Measurements from ENCODE around the gene CLK2. TPM values are rescaled to one million over a fixed set of nuclear protein-coding genes. Genes with fewer than 3 reads are reported as not detected.

The CLK2 gene
- polyA plus RNA-seq, 1 donor (not counting 4 experiments of a cell fraction or from before 2014, with no cell fraction given) = 45.3 TPM

- Histone ChIP-seq H3K27me3 (ENCODE audit: control insufficient read depth, extremely low read depth, insufficient read depth, low read length) (no peaks in the 10 kb centered on the region), H3K9me1 (ENCODE audit: control insufficient read depth, extremely low read depth, insufficient read depth, low read length) (no peaks in the 10 kb centered on the region), H3K9me3 (ENCODE audit: control insufficient read depth, low read depth, low read length) (no peaks in the 10 kb centered on the region), H2AFZ (ENCODE audit: control insufficient read depth, low read length) (no peak overlapping the region), H4K20me1 (ENCODE audit: control insufficient read depth, extremely low read depth, insufficient read depth, low read length) (no peaks in the 10 kb centered on the region), H3K4me3 (ENCODE audit: control insufficient read depth in 2 of 3, extremely low read depth in 1 of 3, insufficient read depth in 2 of 3, low read depth in 1 of 3, low read length in 3 of 3) (no peak overlapping the region), H3K79me2 (ENCODE audit: control insufficient read depth, insufficient read depth, low read length) (no peaks in the 10 kb centered on the region), H3K4me2 (ENCODE audit: control insufficient read depth, extremely low read depth, insufficient read depth, low read depth, low read length) (no peak overlapping the region), H3K4me1 (ENCODE audit: control insufficient read depth, extremely low read depth, insufficient read depth, low read length) (no peaks in the 10 kb centered on the region), H3K27ac (ENCODE audit: control insufficient read depth, insufficient read depth, low read length) (no peak overlapping the region), H3K9ac (ENCODE audit: control insufficient read depth, extremely low read depth, insufficient read depth, low read length) (no peak overlapping the region), H3K36me3 (ENCODE audit: control insufficient read depth in 2 of 2, extremely low read depth in 1 of 2, insufficient read depth in 2 of 2, low read length in 2 of 2) (no peaks in the 10 kb centered on the region)
- TF ChIP-seq EZH2 (IDR thresholded peaks at IDR 0.05; ENCODE audit: low read length) (no peak), CTCF (optimal IDR thresholded peaks at IDR 0.05 in 1 of 3, IDR thresholded peaks at IDR 0.05 in 1 of 3, conservative IDR thresholded peaks at IDR 0.05 in 1 of 3; ENCODE audit: extremely low read depth in 1 of 3, insufficient read depth in 2 of 3, low read length in 3 of 3) (no peak)
- DNase-seq (ENCODE audit: low read depth, low spot score) (no peak), FAIRE-seq (no peak)
- dilution Hi-C loops (cut with MboI; ENCODE audit: extremely low pct_ligation_motif_present, low sequenced_read_pairs) = no loop called here
Measured at GRCh38 chr1:155284476-155284875, 11.2 kb upstream of the CLK2 start.

- Histone ChIP-seq H3K36me3 (ENCODE audit: control insufficient read depth in 2 of 2, extremely low read depth in 1 of 2, insufficient read depth in 2 of 2, low read length in 2 of 2) (no peaks in the 10 kb centered on the region), H2AFZ (ENCODE audit: control insufficient read depth, low read length) (no peak overlapping the region), H3K79me2 (ENCODE audit: control insufficient read depth, insufficient read depth, low read length) (no peaks in the 10 kb centered on the region), H3K9ac (ENCODE audit: control insufficient read depth, extremely low read depth, insufficient read depth, low read length) (no peak overlapping the region), H3K9me1 (ENCODE audit: control insufficient read depth, extremely low read depth, insufficient read depth, low read length) (no peaks in the 10 kb centered on the region), H3K27ac (ENCODE audit: control insufficient read depth, insufficient read depth, low read length) (no peak overlapping the region), H3K4me1 (ENCODE audit: control insufficient read depth, extremely low read depth, insufficient read depth, low read length) (peaks cover 9% of the 10 kb centered on the region), H3K4me3 (ENCODE audit: control insufficient read depth in 2 of 3, extremely low read depth in 1 of 3, insufficient read depth in 2 of 3, low read depth in 1 of 3, low read length in 3 of 3) (no peak overlapping the region), H3K27me3 (ENCODE audit: control insufficient read depth, extremely low read depth, insufficient read depth, low read length) (no peaks in the 10 kb centered on the region), H3K9me3 (ENCODE audit: control insufficient read depth, low read depth, low read length) (no peaks in the 10 kb centered on the region), H4K20me1 (ENCODE audit: control insufficient read depth, extremely low read depth, insufficient read depth, low read length) (no peaks in the 10 kb centered on the region), H3K4me2 (ENCODE audit: control insufficient read depth, extremely low read depth, insufficient read depth, low read depth, low read length) (no peak overlapping the region)
- TF ChIP-seq CTCF (optimal IDR thresholded peaks at IDR 0.05 in 1 of 3, IDR thresholded peaks at IDR 0.05 in 1 of 3, conservative IDR thresholded peaks at IDR 0.05 in 1 of 3; ENCODE audit: extremely low read depth in 1 of 3, insufficient read depth in 2 of 3, low read length in 3 of 3) (no peak), EZH2 (IDR thresholded peaks at IDR 0.05; ENCODE audit: low read length) (no peak)
- DNase-seq (ENCODE audit: low read depth, low spot score) = no peak
- no peak for FAIRE-seq
- dilution Hi-C loops (cut with MboI; ENCODE audit: extremely low pct_ligation_motif_present, low sequenced_read_pairs) = no loop called here
Measured at GRCh38 chr1:155282488-155283091, 9.3 kb upstream of the CLK2 start.
